ENCODE data around the gene IGSF8.

DNA sequence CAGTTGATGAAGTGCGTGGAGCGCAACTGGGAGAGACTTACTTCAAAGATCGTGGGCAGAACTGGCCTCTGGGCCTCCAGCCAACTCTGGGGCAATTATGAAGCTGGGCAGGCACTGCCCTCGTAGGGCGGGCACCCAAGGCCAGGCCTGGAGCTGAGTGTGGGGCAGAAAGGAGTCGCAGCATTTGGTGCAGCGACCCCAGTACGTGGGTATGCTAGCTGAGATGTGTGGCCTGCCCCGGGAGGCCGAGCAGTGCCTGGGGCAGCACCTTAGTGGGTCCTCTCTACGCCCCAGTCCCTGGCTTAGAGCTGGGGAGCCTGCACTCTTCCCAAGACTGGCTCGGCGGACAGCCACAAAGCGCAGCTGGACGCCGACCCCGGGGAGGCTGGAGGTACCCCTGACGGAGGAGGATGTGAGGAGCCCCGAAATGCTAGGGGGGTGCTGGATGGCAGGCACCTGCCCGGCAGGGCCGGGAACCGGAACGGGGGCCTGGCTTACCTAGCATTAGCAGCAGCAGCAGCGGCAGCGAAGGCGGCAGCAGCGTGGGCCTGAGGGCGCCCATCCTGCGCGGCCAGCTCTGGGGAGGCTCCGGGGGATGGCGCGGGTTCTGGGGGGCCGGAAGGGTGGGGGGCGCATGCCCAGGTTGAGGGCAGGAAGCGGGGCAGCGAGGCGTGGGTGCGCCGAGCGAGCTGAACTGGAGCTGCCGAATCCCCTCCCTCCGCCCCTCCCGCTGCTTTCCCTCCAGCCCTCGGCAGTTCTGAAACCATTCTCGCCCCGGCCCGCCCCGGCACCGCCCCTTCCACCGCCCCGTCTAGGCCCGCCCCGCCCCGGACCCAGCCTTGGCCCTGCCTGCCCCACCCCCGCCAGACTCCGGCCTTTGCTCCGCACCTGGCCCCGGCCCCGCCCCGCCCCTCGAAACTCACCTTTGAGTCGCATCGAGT, at the start of gene IGSF8:
- TF ChIP-seq, protein P1, sequence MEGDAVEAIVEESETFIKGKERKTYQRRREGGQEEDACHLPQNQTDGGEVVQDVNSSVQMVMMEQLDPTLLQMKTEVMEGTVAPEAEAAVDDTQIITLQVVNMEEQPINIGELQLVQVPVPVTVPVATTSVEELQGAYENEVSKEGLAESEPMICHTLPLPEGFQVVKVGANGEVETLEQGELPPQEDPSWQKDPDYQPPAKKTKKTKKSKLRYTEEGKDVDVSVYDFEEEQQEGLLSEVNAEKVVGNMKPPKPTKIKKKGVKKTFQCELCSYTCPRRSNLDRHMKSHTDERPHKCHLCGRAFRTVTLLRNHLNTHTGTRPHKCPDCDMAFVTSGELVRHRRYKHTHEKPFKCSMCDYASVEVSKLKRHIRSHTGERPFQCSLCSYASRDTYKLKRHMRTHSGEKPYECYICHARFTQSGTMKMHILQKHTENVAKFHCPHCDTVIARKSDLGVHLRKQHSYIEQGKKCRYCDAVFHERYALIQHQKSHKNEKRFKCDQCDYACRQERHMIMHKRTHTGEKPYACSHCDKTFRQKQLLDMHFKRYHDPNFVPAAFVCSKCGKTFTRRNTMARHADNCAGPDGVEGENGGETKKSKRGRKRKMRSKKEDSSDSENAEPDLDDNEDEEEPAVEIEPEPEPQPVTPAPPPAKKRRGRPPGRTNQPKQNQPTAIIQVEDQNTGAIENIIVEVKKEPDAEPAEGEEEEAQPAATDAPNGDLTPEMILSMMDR (IDR thresholded peaks at IDR 0.05) = no peak
- TF ChIP-seq, protein P2, sequence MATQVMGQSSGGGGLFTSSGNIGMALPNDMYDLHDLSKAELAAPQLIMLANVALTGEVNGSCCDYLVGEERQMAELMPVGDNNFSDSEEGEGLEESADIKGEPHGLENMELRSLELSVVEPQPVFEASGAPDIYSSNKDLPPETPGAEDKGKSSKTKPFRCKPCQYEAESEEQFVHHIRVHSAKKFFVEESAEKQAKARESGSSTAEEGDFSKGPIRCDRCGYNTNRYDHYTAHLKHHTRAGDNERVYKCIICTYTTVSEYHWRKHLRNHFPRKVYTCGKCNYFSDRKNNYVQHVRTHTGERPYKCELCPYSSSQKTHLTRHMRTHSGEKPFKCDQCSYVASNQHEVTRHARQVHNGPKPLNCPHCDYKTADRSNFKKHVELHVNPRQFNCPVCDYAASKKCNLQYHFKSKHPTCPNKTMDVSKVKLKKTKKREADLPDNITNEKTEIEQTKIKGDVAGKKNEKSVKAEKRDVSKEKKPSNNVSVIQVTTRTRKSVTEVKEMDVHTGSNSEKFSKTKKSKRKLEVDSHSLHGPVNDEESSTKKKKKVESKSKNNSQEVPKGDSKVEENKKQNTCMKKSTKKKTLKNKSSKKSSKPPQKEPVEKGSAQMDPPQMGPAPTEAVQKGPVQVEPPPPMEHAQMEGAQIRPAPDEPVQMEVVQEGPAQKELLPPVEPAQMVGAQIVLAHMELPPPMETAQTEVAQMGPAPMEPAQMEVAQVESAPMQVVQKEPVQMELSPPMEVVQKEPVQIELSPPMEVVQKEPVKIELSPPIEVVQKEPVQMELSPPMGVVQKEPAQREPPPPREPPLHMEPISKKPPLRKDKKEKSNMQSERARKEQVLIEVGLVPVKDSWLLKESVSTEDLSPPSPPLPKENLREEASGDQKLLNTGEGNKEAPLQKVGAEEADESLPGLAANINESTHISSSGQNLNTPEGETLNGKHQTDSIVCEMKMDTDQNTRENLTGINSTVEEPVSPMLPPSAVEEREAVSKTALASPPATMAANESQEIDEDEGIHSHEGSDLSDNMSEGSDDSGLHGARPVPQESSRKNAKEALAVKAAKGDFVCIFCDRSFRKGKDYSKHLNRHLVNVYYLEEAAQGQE (IDR thresholded peaks at IDR 0.05; ENCODE audit: insufficient read depth in 1 of 2, low read depth in 2 of 2, low read length in 1 of 2) = no peak
- no peak for TF ChIP-seq POLR2AphosphoS5 (IDR thresholded peaks at IDR 0.05; ENCODE audit: low read depth, low read length)
- no peak for TF ChIP-seq TCF7L2 (IDR thresholded peaks at IDR 0.05; ENCODE audit: low read depth, low read length)
